Omental fat pad (tissue), 4 donors: ENCODE data around the gene MLPH. TPM values are rescaled to one million over a fixed set of nuclear protein-coding genes. Genes with fewer than 3 reads are reported as not detected.

ENCODE experiments used
- ATAC-seq: fragments of 150-250 bp; one replicate; pipeline ENCODE4 v1.9.1; 2016; ENCODE audit warnings: mild to moderate bottlenecking, moderate library complexity; ENCODE audit not compliant: low FRiP score
- DNase-seq: peaks from one replicate; pipeline ENCODE4 v3.0.0-alpha.2; 2019; ENCODE audit warnings: low spot score
- CTCF ChIP-seq, 3 donors: fragments of 450-650 bp; IDR thresholded peaks; one replicate each; pipeline ENCODE4 v1.5.1; 2016 to 2017; ENCODE audit warnings: antibody characterized with exemption in 3 of 3, mild to moderate bottlenecking in 3 of 3, moderate library complexity in 2 of 3
- total RNA-seq, 4 donors: library from RNA; depleted of rRNA; stranded (reverse); fragments of >200 nt; gene quantifications; one replicate each; pipeline ENCODE4 v1.1.0, GENCODE V29; 2016

Gene MLPH
- total RNA-seq, 4 donors from 2014 or later = 3.8 to 23.6 (median 6.4) TPM

DNA sequence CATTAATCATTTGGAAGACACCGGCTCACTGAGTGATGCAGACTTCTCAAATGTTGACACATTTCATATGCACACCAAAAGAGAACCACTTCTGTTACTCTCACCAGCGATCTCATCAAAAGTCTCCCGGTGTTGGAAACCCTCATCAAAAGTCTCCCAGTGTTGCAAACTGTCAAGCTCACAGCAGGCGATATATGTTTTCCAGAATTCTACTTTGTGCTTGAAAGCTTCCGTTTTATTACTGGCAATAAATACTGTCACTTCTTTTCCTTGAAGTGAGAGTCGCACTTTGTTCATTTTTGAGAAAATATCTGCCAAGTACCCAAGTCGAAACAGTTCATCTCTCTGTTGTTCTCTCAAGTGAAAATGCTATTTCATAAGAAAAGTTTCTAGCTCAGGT lies 20.5 kb downstream of the MLPH start:
- DNase-seq (no peak), ATAC-seq (no peak)
- no peak for TF ChIP-seq CTCF (IDR thresholded peaks at IDR 0.05)

DNA sequence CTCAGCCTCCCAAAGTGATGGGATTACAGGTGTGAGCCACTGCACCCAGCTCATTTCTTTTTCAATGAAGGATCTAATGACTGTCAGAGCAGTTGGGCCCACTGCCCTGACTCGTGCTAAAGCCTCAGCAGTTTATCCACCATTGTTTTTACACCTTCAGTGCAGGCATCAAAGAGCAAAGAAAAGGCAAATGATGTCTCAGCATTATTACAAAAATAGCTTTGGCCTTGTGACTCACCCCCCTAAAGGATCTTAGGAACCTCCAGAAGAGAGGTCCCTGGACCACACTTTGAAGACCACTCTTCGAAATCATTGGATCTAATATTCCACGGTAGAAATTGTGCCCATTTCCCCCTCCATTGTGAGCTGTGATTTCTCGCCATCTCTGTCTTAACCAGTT lies 21.3 kb downstream of the MLPH start:
- no peak for DNase-seq
- TF ChIP-seq CTCF (IDR thresholded peaks at IDR 0.05) = no peak
- ATAC-seq = no peak

GRCh38 chr2:237509151-237509550 lies 22.1 kb downstream of the MLPH start:
- no peak for ATAC-seq
- no peak for TF ChIP-seq CTCF (IDR thresholded peaks at IDR 0.05)
- no peak for DNase-seq

DNA sequence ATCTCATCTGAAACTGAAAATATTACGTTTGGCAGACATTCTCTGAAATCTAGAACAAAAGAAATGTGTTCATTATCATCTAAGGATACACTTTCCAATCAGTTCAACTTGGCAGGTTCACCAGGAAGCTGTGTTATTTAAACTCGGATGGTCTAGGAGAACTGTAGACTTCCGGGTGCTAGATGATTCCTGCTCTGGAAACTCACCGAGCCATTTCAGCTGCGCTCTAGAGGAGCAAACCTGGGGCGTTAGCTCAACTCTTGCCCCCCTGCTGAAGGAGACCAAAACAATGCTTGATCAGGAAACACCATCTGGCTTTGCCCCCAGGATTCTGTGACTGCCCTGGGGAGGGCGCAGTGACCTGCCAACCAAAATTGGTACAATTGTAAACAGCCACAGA lies 22.9 kb downstream of the MLPH start:
- no peak for DNase-seq
- TF ChIP-seq CTCF (IDR thresholded peaks at IDR 0.05) = no peak
- no peak for ATAC-seq

DNA sequence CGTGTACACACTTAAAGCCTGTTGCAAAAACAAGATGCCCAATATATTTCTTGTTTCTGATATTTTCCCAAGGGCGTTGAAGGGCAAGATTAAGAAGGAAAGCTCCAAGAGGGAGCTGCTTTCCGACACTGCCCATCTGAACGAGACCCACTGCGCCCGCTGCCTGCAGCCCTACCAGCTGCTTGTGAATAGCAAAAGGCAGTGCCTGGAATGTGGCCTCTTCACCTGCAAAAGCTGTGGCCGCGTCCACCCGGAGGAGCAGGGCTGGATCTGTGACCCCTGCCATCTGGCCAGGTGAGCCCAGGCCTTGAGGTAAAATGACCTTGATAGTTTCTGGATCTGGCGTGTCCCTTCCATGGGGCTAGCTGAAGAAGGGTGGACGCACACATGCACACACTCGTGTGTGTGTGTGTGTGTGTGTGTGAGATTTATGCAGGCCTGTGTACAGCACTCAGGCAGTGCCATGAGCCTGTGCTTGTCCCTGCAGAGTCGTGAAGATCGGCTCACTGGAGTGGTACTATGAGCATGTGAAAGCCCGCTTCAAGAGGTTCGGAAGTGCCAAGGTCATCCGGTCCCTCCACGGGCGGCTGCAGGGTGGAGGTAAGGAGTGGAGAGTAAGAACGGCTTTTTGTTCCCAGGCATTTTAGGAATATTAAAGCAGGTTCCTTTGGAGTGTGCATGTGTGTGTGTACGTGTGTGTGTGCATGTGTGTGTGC lies 23.6 kb downstream of the MLPH start:
- TF ChIP-seq CTCF (IDR thresholded peaks at IDR 0.05) = no peak
- ATAC-seq (no peak), DNase-seq (no peak)

- TF ChIP-seq CTCF (IDR thresholded peaks at IDR 0.05) = no peak
- ATAC-seq (no peak), DNase-seq (no peak)
Measured at GRCh38 chr2:237511433-237511832, 24.4 kb downstream of the MLPH start.

DNA sequence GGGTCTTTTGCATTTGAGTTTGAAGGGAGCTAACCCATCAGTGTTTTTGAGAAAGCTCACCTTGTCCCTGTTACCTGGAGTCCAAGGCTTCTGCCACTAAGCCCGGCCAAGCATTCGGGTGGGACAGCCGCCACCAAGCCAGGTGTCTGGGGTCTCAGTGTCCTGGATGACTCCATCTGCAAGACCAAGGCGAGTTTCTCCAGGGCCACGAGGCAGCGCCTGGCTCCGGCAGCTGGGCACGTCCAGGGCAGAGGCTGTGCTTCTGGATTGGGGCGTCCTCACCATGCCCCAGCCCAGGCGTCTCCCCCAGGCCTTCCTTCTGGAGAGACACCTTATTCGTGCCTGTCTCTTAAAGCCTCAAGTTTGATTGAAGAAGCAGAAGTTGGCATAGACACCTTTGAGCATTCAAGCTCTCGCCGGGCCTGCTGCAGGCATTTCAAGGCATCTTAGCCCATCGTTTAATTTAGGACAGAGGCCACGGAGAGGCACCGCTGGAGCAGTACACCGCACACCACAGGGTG lies 24.9 kb downstream of the MLPH start:
- TF ChIP-seq CTCF (IDR thresholded peaks at IDR 0.05) = no peak
- no peak for DNase-seq
- no peak for ATAC-seq
